Osteocyte (in vitro differentiated cells): ENCODE measurements around the gene GPR39. TPM values are rescaled to one million over a fixed set of nuclear protein-coding genes. Genes with fewer than 3 reads are reported as not detected.
A peak's percentile ranks its signal among the peaks of the same experiment; 100 is the strongest.

ENCODE experiments used
- DNase-seq: peaks from one replicate; pipeline ENCODE4 v3.0.0; 2021; ENCODE audit warnings: mixed read lengths; ENCODE audit not compliant: unreplicated experiment; ENCODE audit errors: extremely low spot score
- H3K27ac Mint-ChIP-seq: one replicate; pipeline ENCODE4 v1.8.0; 2021; ENCODE audit warnings: mild to moderate bottlenecking, mixed read lengths; ENCODE audit not compliant: unreplicated experiment
- H3K27me3 Mint-ChIP-seq: one replicate; pipeline ENCODE4 v1.8.0; 2021; ENCODE audit warnings: mixed read lengths; ENCODE audit not compliant: unreplicated experiment
- H3K36me3 Mint-ChIP-seq: one replicate; pipeline ENCODE4 v1.8.0; 2021; ENCODE audit warnings: mixed read lengths; ENCODE audit not compliant: unreplicated experiment
- H3K4me1 Mint-ChIP-seq: one replicate; pipeline ENCODE4 v1.8.0; 2021; ENCODE audit warnings: mixed read lengths; ENCODE audit not compliant: unreplicated experiment
- H3K4me3 Mint-ChIP-seq: one replicate; pipeline ENCODE4 v1.8.0; 2021; ENCODE audit warnings: mild to moderate bottlenecking, moderate library complexity, mixed read lengths; ENCODE audit not compliant: unreplicated experiment
- H3K9me3 Mint-ChIP-seq: one replicate; pipeline ENCODE4 v1.8.0; 2021; ENCODE audit warnings: mixed read lengths; ENCODE audit not compliant: unreplicated experiment
- total RNA-seq: library from RNA; stranded (reverse); gene quantifications from 2 replicates; pipeline ENCODE4 v1.2.1, GENCODE V29; 2021
- TF ChIP-seq, protein P1 (sequence below): fragments of 200-600 bp; sonication (generic); IDR thresholded peaks from 2 replicates; pipeline ENCODE4 v1.5.0; 2021; ENCODE audit warnings: antibody characterized with exemption, mild to moderate bottlenecking, moderate library complexity

Gene GPR39
- total RNA-seq, 1 donor from 2014 or later = 0.21 TPM

DNA sequence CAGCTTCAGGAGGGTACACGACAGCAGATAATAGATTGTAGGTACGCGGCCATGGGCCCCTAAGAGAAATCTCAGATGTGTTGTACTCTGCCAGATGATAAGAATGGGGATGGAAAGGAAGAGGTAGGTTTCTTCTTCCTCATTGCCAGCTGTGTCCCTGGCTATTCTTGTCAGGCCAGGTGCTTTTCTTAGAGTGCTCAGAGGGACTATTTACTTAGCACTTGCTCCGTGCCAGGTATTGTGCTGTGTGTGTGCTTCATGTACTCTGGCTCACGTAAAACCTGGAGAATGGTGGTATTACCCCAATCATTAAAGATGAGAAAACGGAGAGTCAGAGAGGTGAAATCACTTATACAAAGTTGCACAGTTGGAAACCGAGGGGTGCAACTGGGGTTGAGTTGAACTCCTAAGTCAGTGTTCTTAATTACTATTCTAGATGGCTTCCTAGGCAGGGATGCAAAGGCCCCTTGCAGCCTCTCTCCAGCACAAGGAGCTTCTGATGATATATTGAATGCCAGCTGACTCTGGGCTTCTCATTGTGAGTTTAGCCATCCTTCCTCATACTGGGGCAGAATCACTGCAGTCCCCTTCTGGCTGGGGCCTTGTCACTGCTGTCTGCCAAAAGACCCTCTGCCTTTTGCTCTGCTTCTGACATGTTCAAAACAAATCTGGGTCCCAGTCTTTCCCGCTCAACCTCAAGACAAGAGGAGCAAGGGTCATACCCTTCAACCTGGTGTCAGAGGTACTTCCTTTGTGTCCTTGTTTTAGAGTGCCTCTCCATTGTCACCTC is 192.7 kb downstream of the GPR39 start:
- Mint-ChIP-seq H3K9me3 (no peaks in the 10 kb centered on the region), H3K27me3 (no peaks in the 10 kb centered on the region), H3K27ac (no peak overlapping the region), H3K4me3 (no peak overlapping the region), H3K4me1 (no peaks in the 10 kb centered on the region), H3K36me3 (no peaks in the 10 kb centered on the region)
- TF ChIP-seq, protein P1, sequence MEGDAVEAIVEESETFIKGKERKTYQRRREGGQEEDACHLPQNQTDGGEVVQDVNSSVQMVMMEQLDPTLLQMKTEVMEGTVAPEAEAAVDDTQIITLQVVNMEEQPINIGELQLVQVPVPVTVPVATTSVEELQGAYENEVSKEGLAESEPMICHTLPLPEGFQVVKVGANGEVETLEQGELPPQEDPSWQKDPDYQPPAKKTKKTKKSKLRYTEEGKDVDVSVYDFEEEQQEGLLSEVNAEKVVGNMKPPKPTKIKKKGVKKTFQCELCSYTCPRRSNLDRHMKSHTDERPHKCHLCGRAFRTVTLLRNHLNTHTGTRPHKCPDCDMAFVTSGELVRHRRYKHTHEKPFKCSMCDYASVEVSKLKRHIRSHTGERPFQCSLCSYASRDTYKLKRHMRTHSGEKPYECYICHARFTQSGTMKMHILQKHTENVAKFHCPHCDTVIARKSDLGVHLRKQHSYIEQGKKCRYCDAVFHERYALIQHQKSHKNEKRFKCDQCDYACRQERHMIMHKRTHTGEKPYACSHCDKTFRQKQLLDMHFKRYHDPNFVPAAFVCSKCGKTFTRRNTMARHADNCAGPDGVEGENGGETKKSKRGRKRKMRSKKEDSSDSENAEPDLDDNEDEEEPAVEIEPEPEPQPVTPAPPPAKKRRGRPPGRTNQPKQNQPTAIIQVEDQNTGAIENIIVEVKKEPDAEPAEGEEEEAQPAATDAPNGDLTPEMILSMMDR = no peak
- peak; percentile 62 for DNase-seq

DNA sequence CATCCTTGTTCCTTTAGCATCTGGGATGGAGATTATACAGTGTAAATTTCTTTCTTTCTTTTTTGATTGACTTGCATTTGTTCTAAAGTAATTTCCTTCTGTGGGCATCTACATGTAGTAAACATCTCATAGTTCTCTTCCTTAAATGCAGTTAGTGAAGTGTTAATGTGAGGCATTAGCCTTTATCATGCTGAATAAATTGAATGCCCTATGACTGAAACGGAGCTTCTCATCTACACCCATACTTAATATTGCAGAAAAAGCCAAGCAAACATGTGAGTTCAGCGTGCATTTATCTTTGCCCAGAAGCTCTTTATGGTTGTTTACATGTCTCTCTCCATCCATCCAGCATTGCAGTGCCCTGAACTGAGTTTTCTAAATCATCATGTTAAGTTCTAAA is 195.1 kb downstream of the GPR39 start:
- H3K36me3 Mint-ChIP-seq = no peaks in the 10 kb centered on the region
- TF ChIP-seq, protein P1 = no peak
- no peaks in the 10 kb centered on the region for H3K4me1 Mint-ChIP-seq
- H3K9me3 Mint-ChIP-seq = no peaks in the 10 kb centered on the region
- DNase-seq = no peak
- H3K27ac Mint-ChIP-seq = no peak overlapping the region
- peaks cover 2% of the 10 kb centered on the region for H3K27me3 Mint-ChIP-seq
- H3K4me3 Mint-ChIP-seq = no peak overlapping the region

DNA sequence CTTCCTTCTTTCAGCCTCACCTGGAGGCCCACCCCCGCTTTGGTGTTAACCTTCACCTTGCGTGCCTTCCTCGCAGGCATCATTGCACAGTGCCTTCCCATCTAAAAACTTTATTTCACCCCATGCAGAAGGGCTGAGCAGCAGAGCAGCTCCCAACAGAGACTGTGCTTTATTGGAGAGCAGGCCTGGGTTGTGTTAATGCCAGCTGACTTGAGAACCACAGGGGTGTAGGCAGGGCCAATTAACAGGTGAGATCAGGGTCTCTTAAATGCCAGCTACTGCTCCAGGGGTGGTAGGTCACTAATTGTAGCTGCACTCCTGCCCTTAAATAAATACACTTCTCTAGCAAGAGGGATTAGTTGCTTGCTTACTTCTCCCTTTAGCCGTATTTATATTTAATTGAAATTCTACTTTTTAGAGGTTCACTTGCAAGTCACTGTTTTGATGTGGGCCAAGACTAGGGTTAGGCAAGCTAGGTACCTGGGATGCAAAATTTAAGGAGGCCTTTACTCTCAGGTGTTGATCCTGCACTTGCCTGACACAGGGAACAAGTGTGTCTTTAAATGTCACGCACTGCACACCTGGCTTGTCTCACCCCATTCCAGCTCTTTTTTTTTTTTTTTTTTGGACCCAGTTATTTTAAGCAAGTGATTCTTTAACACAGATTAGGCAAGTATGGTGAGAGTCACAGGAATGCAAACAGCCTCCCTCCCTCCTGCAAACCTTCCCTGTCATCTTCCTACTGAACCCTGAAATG is 198.9 kb downstream of the GPR39 start:
- no peaks in the 10 kb centered on the region for H3K9me3 Mint-ChIP-seq
- peaks cover 2% of the 10 kb centered on the region for H3K27me3 Mint-ChIP-seq
- H3K4me3 Mint-ChIP-seq = no peak overlapping the region
- H3K27ac Mint-ChIP-seq = no peak overlapping the region
- peak; percentile 62 for DNase-seq
- H3K36me3 Mint-ChIP-seq = no peaks in the 10 kb centered on the region
- TF ChIP-seq, protein P1 = no peak
- H3K4me1 Mint-ChIP-seq = no peaks in the 10 kb centered on the region

DNA sequence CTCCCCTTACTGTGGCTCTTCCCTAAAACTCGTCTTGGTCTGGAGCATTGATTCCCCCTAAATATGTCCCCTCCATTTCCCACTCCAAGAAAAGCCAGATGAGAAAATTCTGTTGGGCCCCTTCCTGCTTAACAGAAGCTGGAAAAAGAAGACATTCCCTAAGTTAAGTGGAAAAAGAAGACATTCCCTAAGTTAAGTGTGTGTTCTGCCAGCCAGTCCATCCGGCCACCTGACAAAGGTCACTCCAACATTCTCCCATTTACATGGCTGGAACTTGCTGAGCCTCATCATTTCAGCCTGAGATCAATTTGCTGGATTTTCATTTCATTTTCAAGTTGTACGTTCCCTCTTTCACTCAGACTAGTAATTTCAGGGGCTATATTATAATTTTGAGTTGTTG is 201.4 kb downstream of the GPR39 start:
- DNase-seq = no peak
- TF ChIP-seq, protein P1 = no peak
- no peaks in the 10 kb centered on the region for H3K4me1 Mint-ChIP-seq
- no peak overlapping the region for H3K27ac Mint-ChIP-seq
- H3K4me3 Mint-ChIP-seq = no peak overlapping the region
- H3K9me3 Mint-ChIP-seq = no peaks in the 10 kb centered on the region
- H3K27me3 Mint-ChIP-seq = peaks cover 2% of the 10 kb centered on the region
- no peaks in the 10 kb centered on the region for H3K36me3 Mint-ChIP-seq

DNA sequence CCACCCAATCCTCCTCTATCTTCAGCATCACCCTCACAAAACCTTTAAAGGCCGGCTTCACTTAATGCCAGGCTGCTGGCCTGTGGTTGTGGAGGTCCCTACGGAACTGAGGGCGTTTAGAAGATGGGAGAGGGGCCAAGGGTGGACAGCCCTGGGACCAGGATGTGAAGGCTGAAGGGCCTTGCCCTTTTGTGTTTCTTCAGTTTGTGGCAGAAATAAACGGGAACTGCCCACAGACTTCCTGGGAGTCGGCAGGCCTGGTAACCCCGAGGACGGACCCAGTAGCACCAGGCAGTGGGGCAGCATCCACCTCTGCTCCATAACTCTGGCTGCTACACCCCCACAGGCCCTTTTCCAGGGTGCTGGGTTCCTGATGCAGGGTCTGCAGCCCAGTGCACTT is 202.1 kb downstream of the GPR39 start:
- TF ChIP-seq, protein P1 = no peak
- peak; percentile 62 for DNase-seq
- Mint-ChIP-seq H3K4me1 (no peaks in the 10 kb centered on the region), H3K36me3 (no peaks in the 10 kb centered on the region), H3K27ac (no peak overlapping the region), H3K9me3 (no peaks in the 10 kb centered on the region), H3K27me3 (peaks cover 2% of the 10 kb centered on the region), H3K4me3 (no peak overlapping the region)
